Left lobe of liver (tissue), 2 donors: ENCODE data around the gene CCDC12. TPM values are rescaled to one million over a fixed set of nuclear protein-coding genes. Genes with fewer than 3 reads are reported as not detected.
A peak's percentile ranks its signal among the peaks of the same experiment; 100 is the strongest.

Source experiments
- ATAC-seq: fragments of 200-7000 bp; cut with Tn5 transposase; one replicate; pipeline ENCODE4 v1.9.1; 2020; ENCODE audit warnings: mild to moderate bottlenecking, moderate library complexity
- DNase-seq: peaks from one replicate; pipeline ENCODE4 v3.0.0-alpha.2; 2020; ENCODE audit warnings: low spot score
- total RNA-seq: library from RNA; stranded (reverse); gene quantifications from one replicate; pipeline ENCODE4 v1.2.1, GENCODE V29; 2021
- donor health status: DM: no; HTN: no; CAD: no; lungs with moderate emphysema.
- donor health status: DM: no; HTN: yes; CAD: no.

The CCDC12 gene
- total RNA-seq, 1 donor from 2014 or later, result 19.3 TPM

DNA sequence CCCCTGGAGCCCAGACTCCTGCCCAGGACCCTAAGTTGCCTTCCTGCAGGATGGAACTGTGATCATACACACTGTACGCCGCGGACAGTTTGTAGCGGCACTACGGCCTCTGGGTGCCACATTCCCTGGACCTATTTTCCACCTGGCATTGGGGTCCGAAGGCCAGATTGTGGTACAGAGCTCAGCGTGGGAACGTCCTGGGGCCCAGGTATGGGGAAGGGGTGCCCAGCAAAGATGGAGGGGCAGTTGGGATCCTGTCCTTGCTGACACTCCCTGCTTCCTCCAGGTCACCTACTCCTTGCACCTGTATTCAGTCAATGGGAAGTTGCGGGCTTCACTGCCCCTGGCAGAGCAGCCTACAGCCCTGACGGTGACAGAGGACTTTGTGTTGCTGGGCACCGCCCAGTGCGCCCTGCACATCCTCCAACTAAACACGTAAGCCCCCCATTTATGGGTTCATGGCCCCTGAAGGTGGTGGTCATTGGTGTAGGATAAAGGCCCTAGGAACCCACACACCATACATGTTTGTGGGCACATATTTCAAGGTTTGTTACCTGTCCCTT, 31.8 kb upstream of the CCDC12 start:
- DNase-seq (peak; percentile 43), ATAC-seq (no peak)

GRCh38 chr3:47007482-47008233, 31.1 kb upstream of the CCDC12 start:
- DNase-seq (peak; percentile 43), ATAC-seq (no peak)

GRCh38 chr3:47007001-47007400, 30.5 kb upstream of the CCDC12 start:
- ATAC-seq (no peak), DNase-seq (peak; percentile 43)

DNA sequence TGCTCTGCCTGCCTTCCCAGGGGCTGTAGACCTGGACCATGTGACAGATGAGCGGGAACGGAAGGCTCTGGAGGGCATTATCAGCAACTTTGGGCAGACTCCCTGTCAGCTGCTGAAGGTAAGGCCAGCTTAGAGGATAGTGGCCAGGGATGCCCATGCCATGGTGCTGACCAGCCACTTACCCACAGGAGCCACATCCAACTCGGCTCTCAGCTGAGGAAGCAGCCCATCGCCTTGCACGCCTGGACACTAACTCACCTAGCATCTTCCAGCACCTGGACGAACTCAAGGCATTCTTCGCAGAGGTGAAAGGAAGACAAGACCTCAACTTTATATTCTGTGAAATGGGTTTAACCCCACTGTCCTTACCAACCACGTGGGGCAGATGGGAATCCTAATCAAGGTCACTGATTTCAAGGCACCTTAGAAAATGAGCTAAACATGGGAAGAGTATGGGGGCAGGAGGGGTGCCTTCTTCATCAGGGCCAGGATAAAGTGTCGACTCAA, 29.7 kb upstream of the CCDC12 start:
- DNase-seq (peak; percentile 12), ATAC-seq (no peak)

DNA sequence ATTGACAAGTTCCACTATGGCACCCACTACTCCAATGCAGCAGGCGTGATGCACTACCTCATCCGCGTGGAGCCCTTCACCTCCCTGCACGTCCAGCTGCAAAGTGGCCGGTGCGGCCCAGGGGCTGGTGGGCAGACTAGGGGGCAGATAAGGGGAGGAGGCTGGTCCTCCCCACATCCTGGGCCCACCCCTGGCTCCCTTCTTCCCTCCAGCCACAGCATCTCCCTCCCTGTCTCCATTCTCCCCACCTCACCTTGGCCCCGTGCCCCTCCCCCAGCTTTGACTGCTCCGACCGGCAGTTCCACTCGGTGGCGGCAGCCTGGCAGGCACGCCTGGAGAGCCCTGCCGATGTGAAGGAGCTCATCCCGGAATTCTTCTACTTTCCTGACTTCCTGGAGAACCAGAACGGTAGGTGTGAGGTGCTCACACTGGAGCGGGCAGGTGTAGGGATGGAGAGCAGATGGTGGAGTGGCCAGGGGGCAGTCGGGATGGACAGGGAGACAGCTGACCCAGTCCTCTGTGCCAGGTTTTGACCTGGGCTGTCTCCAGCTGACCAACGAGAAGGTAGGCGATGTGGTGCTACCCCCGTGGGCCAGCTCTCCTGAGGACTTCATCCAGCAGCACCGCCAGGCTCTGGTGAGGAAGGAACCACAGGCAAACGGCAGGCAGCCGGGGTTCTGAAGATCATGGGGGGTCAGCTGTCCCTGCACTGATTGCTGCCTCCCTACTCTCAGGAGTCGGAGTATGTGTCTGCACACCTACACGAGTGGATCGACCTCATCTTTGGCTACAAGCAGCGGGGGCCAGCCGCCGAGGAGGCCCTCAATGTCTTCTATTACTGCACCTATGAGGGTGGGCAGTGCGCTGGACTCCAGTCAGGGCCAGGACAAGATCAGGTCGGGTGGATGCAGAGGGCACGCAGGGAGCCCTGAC, 28.9 kb upstream of the CCDC12 start:
- DNase-seq (no peak), ATAC-seq (no peak)

DNA sequence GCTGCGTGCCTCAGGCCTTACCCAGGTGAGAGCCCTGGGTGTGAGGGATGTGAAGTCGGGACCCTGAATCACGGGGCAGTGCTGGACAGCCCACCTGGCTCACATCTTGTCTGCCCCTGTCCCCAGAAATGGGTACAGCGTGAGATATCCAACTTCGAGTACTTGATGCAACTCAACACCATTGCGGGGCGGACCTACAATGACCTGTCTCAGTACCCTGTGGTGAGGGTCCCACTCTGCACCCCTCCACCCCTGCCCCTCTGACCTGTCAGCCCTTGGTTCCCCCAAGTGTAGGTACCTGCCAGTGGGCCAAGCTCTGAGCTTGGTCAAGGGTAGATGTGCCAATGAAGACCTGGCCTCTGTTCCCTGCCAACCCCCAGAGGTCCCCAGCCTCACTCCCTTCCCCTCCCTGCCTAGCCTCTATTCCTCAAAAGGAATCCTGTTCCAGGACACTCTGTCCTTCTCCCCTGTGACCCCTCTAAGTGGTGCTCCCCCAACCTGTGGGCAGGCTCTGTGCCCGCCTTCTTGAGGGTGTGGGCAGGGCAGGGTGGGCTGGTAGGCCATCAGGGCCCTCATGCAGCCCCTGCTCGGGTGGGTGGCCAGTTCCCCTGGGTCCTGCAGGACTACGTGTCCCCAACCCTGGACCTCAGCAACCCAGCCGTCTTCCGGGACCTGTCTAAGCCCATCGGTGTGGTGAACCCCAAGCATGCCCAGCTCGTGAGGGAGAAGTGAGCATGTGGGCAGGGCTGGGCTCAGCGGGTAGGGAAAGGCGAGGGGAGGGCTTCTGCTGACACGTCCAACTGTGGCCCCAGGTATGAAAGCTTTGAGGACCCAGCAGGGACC, 28.0 kb upstream of the CCDC12 start:
- DNase-seq (no peak), ATAC-seq (no peak)

- ATAC-seq (no peak), DNase-seq (no peak)
These were observed 27.2 kb upstream of the CCDC12 start for GRCh38 chr3:47003461-47004368.

- no peak for DNase-seq
- ATAC-seq, result no peak
These were observed 26.5 kb upstream of the CCDC12 start for GRCh38 chr3:47003056-47003410.

DNA sequence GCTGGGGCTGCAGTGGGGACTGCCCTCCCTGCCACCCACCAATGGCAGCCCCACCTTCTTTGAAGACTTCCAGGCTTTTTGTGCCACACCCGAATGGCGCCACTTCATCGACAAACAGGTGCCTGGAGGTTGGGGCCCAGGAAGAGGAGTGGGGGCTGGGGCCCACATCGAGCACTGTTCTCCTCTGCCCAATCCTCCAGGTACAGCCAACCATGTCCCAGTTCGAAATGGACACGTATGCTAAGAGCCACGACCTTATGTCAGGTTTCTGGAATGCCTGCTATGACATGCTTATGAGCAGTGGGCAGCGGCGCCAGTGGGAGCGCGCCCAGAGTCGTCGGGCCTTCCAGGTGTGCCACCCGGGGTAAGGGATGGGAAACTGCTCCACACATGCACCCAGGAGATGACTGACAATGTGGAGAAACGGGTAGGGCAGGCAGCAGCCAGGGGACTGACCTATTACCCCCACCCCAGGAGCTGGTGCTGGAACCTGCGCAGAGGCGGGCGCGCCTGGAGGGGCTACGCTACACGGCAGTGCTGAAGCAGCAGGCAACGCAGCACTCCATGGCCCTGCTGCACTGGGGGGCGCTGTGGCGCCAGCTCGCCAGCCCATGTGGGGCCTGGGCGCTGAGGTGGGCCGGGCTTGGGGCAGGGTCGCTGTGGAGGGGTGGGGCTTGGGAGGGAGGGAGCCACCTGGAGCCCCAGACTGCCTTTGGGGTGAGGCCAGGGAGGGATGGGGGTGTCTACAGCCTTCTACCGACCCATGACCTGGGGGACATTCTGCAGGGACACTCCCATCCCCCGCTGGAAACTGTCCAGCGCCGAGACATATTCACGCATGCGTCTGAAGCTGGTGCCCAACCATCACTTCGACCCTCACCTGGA, 25.9 kb upstream of the CCDC12 start:
- DNase-seq, result no peak
- ATAC-seq, result no peak

DNA sequence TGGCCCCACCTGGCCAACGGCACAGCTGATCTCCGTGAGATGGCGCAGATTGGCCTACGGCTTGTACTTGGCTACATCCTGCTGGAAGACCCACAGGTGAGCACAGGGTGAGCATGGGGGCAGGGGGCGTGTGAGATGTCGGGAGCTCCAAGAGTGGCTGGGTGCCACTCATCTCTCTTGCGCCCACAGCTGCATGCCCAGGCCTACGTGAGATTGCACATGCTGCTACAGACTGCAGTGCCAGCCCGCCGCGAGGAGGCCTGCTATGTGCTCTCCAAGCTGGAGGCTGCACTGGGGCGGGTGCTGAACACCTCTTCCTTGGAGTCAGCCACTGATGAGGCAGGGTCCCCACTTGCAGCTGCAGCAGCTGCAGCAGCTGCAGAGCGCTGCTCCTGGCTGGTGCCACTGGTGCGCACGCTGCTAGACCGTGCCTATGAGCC, 25.2 kb upstream of the CCDC12 start:
- DNase-seq (no peak), ATAC-seq (no peak)

DNA sequence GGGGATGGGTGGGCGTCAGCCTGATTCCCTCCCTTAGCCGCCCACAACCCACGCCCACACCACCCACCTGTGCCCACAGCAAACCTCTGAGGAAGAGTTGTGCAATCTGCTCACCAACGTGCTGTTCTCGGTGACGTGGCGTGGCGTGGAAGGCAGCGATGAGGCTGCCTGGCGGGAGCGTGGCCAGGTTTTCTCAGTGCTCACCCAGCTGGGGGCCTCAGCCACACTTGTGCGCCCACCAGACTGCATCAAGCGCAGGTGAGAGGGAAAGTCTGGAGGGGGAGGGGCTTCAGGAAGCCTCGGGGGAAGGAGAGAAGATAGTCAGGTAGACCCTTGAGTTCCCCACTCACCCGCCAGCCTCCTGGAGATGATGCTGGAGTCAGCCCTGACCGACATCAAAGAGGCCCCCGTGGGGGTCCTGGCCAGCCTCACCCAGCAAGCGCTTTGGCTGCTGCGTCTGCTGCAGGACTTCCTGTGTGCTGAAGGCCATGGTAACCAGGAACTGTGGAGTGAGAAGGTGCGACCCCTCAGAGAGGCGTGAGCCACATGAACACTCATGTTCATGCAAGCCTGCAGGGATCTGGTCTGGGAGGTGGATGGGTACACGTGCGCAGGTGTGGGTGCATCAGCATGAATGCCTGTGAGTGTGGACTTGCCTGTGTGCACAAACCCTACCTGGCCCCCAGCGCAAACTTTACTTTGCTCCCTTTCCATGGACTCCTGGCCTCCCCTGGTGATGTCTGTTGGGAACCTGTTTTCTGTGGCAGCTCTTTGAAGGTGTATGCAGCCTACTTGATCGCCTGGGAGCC, 24.6 kb upstream of the CCDC12 start:
- ATAC-seq (no peak), DNase-seq (no peak)

GRCh38 chr3:47000198-47000815, 23.8 kb upstream of the CCDC12 start:
- ATAC-seq, result no peak
- no peak for DNase-seq

- ATAC-seq (no peak), DNase-seq (no peak)
These were observed 23.1 kb upstream of the CCDC12 start for GRCh38 chr3:46999516-47000197.

- ATAC-seq (no peak), DNase-seq (no peak)
These were observed 22.4 kb upstream of the CCDC12 start for GRCh38 chr3:46998852-46999515.

- peak; percentile 71 for ATAC-seq
- DNase-seq, result peak; percentile 65
These were observed 21.7 kb upstream of the CCDC12 start for GRCh38 chr3:46998121-46998851.
